ENCODE results near the gene NR2C2.

NR2C2 gene

DNA sequence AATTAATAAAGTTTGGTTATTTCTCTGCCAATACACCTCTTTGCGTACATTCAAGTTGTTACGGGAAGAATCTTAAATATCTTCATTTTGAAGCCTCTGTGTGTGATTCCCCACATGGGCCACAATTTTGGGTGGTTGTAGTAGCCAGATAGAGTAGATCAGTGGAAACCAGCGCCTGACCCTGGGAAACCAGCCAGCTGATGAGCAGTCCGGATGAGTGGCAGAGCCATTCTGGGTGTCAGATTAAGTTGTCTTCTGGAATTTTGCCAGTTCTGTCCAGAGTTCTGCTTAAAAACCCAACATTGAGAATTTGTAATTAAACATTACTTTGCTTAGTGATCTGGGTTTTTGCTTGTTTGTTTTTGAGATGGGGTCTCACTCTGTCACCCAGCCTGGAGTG is 68.1 kb downstream of the NR2C2 start:
- DNase-seq (ENCODE audit: low read depth in 2 of 2, low spot score in 1 of 2), result no peak

DNA sequence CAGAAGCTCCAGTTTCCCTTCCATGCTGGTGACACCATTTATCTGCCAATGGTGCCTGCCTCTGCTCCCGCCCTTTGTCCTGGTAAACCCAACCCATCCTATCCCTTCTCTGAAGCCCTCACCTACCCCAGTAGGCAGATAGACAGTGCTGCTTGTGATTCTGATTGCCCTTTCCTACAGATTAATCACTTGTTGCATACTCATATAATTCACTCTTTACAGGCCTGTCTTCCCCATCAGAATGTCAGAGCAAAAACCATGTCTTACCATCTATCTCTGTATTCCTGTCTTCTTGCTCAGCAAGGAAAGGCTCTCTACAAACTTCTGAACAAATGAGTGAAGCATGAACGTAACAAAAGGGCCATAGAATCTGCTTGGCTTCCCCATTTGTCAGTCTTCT is 69.8 kb downstream of the NR2C2 start:
- no peak for DNase-seq (ENCODE audit: low read depth in 2 of 2, low spot score in 1 of 2)

DNA sequence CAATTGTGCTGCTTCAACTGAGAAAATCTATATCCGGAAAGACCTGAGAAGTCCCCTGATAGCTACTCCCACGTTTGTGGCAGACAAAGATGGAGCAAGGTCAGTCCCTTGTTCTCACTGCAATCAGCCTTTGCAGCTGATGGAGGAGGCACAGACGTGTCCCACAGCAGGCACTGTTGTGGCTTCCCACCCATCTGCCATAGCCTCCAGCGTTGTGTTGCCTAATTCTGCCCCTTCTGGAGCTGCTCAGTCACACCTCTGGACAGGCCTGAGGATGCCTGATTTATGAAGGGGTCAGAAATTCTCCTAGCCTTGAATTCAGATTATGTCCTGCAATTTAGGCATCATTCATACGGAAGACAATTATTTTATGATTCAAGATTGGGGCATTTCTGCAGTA is 75.9 kb downstream of the NR2C2 start:
- no peak for DNase-seq (ENCODE audit: low read depth in 2 of 2, low spot score in 1 of 2)

DNA sequence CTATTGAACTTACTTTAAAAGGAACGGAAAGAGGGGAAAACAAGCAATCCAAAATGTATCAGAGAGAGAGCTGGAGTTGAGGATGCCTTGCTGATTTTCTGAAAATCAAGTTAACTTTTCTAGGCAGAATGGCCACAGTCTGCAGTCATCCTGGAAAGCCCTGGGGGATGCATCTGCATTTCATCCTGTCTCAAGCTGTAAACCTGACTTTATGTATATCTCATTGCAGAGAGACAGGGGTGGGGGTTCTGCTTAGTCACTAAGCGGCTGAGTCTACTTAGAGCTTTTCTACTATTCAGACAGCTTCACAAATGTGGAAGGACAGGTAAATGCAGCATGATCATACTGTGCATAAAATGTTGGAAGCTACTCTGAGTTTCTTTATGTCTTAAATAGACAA is 76.3 kb downstream of the NR2C2 start:
- no peak for DNase-seq (ENCODE audit: low read depth in 2 of 2, low spot score in 1 of 2)

DNA sequence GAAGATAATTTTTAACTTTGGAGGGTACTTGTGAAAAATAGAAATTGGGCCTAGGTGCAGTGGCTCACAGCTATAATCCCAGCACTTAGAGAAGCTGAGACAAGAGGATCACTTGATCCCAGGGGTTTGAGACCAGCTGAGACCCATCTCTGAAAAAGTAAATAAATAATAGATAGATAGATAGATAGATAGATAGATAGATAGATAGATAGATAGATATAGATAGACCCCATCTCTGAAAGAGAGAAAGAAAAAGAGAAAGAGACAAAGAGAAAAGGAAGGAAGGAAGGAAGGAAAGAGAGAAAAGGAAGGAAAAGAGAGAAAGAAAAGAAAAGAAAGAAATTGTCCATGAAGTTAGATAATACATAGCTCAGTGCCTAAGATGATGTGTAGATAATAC is 82.2 kb downstream of the NR2C2 start:
- DNase-seq (ENCODE audit: low read depth in 2 of 2, low spot score in 1 of 2), result no peak

DNA sequence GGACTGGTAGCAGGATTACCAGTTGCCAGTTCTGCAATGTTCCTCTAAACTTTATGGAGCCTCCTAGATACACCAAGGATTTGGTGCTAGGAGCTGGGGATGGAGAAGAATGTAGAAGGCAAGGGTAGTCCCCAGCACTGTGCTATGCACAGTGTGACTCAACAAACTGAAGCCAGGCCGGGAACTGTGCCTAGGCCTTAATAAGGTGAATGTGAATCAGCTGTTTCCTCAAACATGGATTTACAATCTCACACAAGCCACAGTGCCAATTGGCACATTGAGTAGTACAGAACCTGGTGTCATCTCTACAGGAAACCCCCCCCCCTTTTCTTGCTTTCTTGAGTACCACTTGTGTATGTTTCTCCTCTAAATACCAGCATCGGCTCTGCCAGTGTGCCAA is 85.3 kb downstream of the NR2C2 start:
- DNase-seq (ENCODE audit: low read depth in 2 of 2, low spot score in 1 of 2), result no peak

DNA sequence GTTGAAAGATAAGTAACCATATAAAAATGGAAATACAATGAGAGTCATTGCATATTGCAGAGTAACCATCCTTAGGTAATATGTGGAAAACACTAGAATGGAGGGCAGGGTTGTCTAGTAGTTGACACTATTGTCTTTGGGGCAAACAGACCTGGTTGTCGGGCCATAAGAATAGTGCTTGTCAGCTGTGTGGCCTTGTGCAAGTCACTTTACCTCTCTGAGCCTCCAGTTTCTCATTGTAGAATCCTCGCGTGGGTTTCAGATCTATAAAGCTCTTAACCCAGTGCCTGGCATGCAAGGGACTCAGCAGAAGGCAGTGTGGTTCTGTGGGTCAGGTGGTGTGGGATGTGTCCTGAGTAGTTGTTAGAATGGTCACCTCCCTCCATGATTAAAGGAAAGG is 85.7 kb downstream of the NR2C2 start:
- DNase-seq (ENCODE audit: low read depth in 2 of 2, low spot score in 1 of 2), result no peak

DNA sequence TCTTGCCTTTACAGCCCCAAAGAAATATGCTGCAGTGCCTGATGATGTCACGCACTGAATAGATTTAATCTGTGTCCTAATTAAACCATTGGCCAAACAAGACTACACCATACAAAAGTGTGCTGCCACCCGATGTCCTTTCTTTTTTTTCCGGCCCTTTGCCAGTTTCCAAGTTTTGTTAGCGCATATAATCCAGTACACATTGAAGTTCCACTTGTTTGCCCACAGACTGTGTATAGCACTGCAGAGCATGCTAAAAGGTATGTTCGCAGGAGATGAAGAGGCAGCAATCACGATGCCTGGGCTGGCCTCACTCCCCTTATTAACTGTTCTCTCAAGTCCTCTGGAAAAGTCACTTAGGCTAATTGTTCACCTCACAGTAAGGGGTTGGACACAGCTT is 90.9 kb downstream of the NR2C2 start:
- no peak for DNase-seq (ENCODE audit: low read depth in 2 of 2, low spot score in 1 of 2)

DNA sequence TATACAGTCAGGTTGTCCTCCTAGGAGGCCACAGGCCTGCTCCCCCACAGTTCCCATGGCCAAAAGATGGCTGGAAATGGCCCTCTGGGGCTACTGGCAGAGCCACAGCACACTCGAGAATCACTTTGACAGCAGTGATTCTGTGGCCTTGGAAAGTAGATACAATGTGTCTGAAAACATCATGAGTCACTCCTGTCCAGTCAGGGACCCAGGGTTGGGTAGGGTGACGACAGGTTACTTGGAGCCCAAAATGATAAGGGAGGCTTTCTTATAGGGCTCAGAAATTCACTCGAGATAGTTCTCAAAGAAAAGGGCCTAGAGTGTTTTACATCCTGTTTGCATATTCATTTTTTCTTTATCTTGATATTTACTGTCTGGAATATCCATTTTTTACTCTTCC is 93.5 kb downstream of the NR2C2 start:
- no peak for DNase-seq (ENCODE audit: low read depth in 2 of 2, low spot score in 1 of 2)

DNA sequence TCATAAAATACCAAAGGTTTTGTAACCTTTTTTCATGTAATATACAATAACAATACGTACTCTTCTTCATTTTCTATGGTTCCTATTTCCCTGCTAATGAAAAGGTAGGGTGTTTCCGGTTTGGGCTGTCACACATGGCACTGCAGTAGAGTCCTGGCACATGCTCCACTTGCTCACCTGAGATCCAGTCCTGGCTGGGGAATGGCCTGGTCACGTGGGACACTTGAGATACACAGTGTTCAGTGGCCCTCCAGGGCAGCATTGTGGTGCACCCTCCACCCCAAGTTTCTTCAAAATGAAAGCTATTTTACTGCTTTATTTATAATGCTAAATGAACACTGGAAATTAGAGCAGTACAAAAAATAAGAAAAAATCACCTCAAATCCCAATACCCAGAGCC is 94.6 kb downstream of the NR2C2 start:
- DNase-seq (ENCODE audit: low read depth in 2 of 2, low spot score in 1 of 2), result no peak

DNA sequence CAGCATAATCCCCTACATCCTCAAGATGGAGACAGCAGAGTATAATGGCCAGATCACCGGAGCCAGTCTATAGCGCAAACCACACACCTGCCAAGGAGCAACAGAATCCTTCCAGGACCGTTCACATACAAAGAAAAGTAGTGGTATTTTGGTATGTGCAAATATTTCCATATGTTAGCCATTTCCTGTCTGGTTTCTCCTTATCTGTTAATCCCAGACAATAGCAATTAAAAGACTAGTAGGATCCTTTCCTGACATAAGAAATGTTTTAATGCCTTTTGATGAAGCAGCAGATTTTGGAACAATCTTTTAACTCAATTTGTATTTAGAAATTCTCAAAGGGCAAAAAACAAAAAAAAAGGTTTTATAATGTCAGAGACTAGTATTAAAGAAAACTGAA is 95.6 kb downstream of the NR2C2 start:
- DNase-seq (ENCODE audit: low read depth in 2 of 2, low spot score in 1 of 2), result no peak

DNA sequence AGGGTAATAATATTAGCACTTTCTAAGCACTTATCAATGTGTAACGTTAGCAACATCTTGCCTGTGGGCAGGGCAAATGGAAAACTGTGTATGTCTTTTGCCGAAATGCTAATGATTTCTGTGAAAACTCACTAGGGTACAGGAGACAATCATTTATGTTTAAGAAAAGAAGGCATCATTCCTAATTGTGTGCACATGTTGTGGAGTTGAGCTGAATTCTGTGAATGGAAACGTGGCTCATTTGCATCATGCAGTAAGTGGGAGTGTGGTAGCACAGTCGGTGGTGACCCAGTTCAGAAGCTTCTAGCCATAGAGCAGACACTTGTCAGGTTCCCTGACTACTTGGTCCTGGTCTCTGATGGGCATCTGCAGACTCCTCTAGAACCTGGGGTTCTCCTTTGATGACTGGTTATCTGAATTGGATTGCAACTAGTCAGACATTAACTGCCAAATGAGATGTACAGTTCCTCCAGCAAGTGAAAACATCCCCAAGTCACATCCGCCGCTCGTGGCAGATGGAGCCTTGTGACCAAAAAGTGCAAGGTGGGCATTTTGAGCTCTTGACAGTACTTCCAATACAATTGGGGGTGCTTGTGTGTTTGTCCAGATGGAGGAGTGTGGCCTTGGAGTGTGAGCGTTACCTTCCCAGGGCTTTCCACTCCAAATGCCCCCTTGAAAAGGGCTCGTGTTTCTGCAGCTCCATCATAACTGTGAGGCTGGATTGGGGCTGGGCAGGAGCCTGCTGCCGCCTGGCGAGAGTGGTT is 96.2 kb downstream of the NR2C2 start:
- no peak for DNase-seq (ENCODE audit: low read depth in 2 of 2, low spot score in 1 of 2)

DNA sequence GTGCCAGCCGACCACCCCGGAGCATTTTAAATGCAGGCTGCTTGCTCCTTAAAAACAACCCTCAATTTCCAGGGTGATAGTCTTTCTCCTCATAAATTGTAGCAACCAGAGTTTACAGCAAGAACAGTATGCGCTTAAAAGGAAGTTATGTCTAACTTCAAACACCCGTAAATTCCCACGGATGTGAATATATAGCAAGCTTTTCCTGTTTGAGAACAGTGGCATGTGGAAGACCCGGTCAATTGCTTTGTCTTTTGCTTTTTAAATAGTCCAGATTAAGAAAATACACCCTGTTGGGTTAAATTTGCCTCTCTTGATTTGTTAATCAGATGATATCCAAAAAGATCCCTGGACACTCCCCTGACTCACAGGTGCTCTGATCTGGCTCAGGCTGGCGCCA is 96.9 kb downstream of the NR2C2 start:
- no peak for DNase-seq (ENCODE audit: low read depth in 2 of 2, low spot score in 1 of 2)

DNA sequence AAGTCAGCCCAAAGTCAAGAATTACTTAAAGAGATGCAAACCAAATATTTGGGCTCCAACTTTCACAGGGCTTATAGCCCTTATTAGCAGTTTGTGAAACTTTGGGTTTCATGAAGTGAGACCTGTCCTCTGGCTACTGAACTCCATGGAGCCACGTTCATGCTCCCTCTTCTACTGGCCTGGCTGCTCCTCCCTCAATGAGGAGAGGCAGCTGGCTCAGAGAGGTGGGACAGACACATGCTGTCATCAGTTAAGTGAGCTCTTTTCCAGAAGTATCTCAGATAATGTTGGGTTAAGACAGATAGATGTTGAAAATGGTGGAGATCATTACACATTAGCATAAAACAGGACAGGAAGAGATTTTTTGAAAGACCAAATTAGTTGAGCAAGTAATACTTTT is 98.3 kb downstream of the NR2C2 start:
- DNase-seq (ENCODE audit: low read depth in 2 of 2, low spot score in 1 of 2), result no peak

DNA sequence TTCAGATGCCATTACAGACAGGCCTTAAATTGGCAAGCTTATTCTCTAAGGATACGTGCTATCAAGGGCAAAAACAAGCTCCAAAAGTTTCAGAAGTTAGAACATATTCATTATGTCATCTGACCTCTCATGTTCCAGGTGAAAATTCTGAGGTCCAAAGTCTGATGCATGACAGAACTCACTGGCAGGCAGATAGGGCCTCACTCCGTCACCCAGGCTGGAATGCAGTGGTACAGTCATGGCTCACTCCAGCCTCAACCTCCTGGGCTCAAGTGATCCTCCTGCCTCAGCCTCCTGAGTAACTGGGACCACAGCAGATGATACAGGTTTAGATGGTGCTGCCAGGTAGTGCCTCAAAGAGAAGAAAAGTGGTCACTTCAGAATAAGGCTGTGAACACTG is 102.2 kb downstream of the NR2C2 start:
- no peak for DNase-seq (ENCODE audit: low read depth in 2 of 2, low spot score in 1 of 2)

DNA sequence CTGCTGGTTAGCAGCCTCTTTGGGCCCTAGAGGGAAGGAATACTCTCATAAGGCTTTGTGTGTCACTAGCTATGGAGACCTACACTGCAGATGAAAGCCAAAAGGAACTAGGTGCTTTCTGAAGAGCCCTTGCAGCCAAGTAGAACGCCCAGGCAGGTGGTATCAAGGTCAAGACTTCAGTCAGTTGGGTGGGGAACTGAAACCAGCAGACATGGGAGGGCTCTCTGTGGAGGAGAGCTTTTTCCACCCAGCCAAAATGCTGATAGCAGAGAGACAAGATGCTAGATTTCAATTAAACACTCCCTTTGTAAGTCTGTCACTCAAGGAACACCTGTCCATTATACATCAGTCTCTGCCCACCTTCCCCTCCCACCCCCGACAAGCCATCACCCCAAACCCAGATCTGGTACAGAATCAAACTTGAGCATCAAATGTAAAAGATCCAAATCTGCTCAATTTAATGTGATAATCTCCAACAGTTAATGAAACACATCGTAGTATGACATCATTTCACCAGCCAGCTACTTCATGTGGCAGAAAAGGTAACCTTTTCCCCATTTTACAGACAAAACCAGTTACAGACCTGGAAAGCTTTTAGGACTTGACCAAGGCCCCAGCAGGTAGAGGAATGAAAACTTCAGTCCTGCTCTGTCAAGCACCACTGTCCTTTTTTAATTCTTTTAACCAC is 103.2 kb downstream of the NR2C2 start:
- no peak for DNase-seq (ENCODE audit: low read depth in 2 of 2, low spot score in 1 of 2)

DNA sequence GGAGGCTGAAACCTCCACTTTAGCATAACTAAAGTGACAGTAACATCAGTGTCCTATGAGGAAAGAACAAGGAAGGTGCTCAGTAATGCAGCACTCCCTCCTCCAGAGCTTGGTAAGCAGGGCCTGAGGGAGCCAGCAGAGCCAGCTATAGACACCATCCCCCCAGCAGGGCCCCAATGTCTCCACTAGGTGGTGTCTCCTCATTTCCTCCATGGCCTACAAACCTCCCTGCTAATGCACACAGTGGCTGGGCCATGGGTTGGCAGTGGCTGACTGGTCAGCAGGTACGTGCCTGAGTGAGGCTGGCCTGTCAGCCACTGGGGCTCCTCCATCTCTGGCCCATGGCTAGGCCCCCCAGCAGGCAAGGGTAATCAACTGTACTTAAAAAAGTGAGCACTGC is 104.1 kb downstream of the NR2C2 start:
- no peak for DNase-seq (ENCODE audit: low read depth in 2 of 2, low spot score in 1 of 2)

DNA sequence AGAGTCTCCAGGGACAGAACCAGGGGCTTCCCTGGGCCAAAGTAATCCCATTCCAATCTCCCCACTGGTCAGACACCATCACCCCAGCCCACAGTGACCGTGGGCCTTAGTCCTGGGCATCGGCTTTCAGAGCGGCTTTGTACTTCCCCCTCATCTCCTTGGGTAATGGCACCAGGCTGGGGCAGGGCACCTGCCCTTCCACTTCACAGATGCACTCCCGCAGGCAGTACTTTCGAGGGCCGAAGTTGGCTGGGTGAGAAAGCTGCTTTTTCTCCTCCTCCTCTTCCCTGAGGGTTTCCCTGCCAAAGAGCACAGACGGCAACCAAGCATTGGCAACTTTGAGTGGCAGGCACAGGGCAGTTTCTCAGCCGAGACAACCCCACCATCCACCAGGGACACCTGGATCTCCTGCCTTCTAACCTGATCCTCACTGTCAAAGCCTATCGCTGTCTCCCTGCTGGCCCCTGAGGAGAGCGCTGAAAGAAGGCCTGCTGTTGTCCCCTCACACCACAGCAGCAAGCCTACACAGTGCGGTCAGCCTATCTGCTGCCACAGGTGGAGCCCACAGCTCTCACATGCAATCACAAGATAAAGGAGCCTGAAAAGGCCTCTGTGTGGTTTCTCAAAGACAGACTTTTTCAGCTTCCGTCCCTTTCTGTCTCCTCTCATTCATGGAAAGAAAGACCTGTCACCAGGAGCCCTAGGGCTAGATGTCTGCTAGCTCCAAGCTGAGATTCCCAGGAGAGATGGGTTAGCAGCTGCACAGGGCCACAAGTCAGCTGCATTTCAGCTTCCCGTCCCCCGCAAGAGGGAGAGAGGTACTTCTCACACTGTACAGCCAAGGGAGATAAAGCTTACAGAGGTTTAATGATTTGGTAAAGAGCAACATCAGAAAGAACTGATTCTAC is 105.2 kb downstream of the NR2C2 start:
- no peak for DNase-seq (ENCODE audit: low read depth in 2 of 2, low spot score in 1 of 2)

DNA sequence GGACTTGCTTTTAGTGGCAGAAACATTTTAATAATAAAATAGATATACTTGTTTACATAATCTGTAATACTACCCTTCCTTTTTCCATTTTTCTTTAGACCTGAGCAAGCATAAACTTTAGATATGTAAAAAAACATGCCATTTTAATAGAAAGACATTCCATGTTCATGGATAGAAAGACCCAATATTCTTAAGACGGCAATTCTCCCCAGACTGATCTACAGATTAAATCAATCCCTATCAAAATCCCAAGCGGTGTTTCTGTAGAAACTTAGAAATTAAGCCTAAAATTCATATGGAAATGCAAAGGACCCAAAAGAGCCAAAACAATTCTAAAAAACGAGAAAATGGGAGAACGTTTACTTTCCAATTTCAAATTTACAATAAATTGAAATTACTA is 106.2 kb downstream of the NR2C2 start:
- no peak for DNase-seq (ENCODE audit: low read depth in 2 of 2, low spot score in 1 of 2)

DNA sequence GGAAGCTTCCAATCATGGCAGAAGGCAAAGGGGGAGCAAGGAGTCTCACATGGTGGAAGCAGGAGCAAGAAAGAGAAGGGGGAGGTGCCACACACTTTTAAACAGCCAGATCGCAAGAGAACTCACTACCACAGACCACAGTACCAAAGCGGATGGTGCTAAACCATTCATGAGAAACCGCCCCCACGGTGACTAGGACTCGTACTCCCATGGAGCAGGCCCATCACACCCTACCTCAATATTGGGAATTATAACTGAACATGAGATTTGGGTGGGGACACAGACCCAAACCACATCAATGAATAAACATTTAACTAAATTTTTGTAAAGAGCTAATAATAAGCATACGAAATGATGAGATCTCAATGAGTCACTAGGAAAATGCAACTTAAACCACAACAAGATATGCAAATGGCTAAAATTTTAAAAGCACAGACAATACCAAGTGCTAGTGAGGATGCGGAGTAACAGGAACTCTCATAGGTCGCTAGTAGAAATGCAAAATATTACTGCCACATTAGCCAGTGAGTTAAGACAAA is 107.7 kb downstream of the NR2C2 start:
- peak in 1 of 2 donors; percentile 47 for DNase-seq (ENCODE audit: low read depth in 2 of 2, low spot score in 1 of 2)

DNA sequence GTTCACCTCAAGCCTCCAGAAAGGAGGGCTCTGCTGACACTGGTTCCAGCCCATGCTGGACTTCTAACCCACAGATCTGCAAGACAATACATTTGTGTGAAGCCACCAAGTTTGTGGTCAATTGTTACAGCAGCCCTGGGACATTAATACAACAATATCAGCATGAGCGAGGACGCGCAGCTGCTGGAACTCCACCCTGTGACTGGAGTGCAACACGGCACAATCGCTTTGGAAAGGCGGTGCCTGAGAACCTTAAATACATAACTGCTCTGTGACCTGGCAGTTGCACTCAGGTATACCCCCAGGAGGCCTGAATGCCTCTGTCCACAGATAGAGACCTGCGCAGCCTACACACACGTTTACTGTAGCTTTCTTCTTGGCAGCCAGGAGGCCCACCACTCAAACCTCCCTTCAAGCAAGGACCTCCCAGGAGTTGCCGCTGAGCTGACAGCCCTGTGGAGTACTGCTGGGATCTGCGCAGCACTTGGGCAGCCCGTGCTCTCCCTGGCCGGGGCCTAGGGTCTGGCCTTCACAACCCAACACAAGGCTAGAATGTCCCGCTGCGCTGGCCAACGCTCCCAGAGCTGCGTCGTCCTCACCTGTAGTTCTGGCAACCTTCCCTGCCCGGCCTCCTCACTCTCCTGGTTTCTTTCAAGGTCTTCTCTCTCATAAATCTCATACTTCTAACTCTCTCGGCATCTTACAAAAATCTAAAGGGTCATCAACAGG is 109.5 kb downstream of the NR2C2 start:
- no peak for DNase-seq (ENCODE audit: low read depth in 2 of 2, low spot score in 1 of 2)

All from stimulated activated CD8-positive, alpha-beta memory T cell treated with anti-CD3 and anti-CD28 coated beads, Interleukin-4, amount 100 ng/mL, for 4 hours (primary cell).